HEK293T (cell line): Measurements from ENCODE around the gene EME2.

Experiments used
- CTCF ChIA-PET: fragments of 350-600 bp; formaldehyde crosslinking; extraction: SDS; loops from one replicate; lab custom pipeline; 2021; ENCODE audit warnings: antibody characterized with exemption, inconsistent platforms; lab: Yijun Ruan, JAX
- POLR2A ChIA-PET: fragments of 350-600 bp; formaldehyde crosslinking; extraction: SDS; loops from one replicate; lab custom pipeline; 2020; ENCODE audit warnings: antibody characterized with exemption, inconsistent platforms; lab: Yijun Ruan, JAX
- DNase-seq: peaks from one replicate; pipeline ENCODE4 v3.0.0; 2012; ENCODE audit warnings: mixed read lengths; ENCODE audit errors: extremely low spot score
- ARNT ChIP-seq: fragments of 450-650 bp; IDR thresholded peaks from 2 replicates; pipeline ENCODE4 v1.6.1; 2017; ENCODE audit warnings: mild to moderate bottlenecking
- BHLHE40 ChIP-seq: fragments of 450-650 bp; IDR thresholded peaks from 2 replicates; pipeline ENCODE4 v1.6.1; 2016; ENCODE audit warnings: mild to moderate bottlenecking, moderate library complexity, borderline replicate concordance
- CTBP1 ChIP-seq: fragments of 450-650 bp; IDR thresholded peaks from 2 replicates; pipeline ENCODE4 v1.6.1; 2016; ENCODE audit warnings: borderline replicate concordance
- ELF4 ChIP-seq: fragments of 450-650 bp; IDR thresholded peaks from 2 replicates; pipeline ENCODE4 v1.6.1; 2017; ENCODE audit warnings: antibody characterized with exemption
- FOXA1 ChIP-seq: fragments of 450-650 bp; IDR thresholded peaks from 2 replicates; pipeline ENCODE4 v1.6.1; 2016; ENCODE audit warnings: mild to moderate bottlenecking
- FOXK2 ChIP-seq: fragments of 450-650 bp; IDR thresholded peaks from 2 replicates; pipeline ENCODE4 v1.6.1; 2016; ENCODE audit warnings: mild to moderate bottlenecking
- FOXM1 ChIP-seq: fragments of 450-650 bp; IDR thresholded peaks from 2 replicates; pipeline ENCODE4 v1.6.1; 2017; ENCODE audit warnings: mild to moderate bottlenecking, borderline replicate concordance
- HDGF ChIP-seq: fragments of 450-650 bp; IDR thresholded peaks from 2 replicates; pipeline ENCODE4 v1.6.1; 2017; ENCODE audit warnings: antibody characterized with exemption, borderline replicate concordance
- L3MBTL2 ChIP-seq: fragments of 450-650 bp; conservative IDR thresholded peaks from 2 replicates; pipeline ENCODE4 v1.6.1; 2016; ENCODE audit warnings: mild to moderate bottlenecking
- LEF1 ChIP-seq: fragments of 450-650 bp; IDR thresholded peaks from 2 replicates; pipeline ENCODE4 v1.6.1; 2017; ENCODE audit warnings: mild to moderate bottlenecking, borderline replicate concordance
- NFRKB ChIP-seq: fragments of 450-650 bp; IDR thresholded peaks from 2 replicates; pipeline ENCODE4 v1.6.1; 2016; ENCODE audit warnings: mild to moderate bottlenecking, moderate library complexity
- SP1 ChIP-seq: fragments of 450-650 bp; IDR thresholded peaks from 2 replicates; pipeline ENCODE4 v1.6.1; 2017
- SUZ12 ChIP-seq: fragments of 450-650 bp; IDR thresholded peaks from 2 replicates; pipeline ENCODE4 v1.6.1; 2016; ENCODE audit warnings: mild to moderate bottlenecking
- TARDBP ChIP-seq: fragments of 450-650 bp; IDR thresholded peaks from 2 replicates; pipeline ENCODE4 v1.6.1; 2016
- ZNF384 ChIP-seq: fragments of 450-650 bp; IDR thresholded peaks from 2 replicates; pipeline ENCODE4 v1.6.1; 2016
- TF ChIP-seq, protein P1 (sequence below): fragments of 450-650 bp; IDR thresholded peaks from 2 replicates; pipeline ENCODE4 v1.6.1; 2016

EME2 gene

DNA sequence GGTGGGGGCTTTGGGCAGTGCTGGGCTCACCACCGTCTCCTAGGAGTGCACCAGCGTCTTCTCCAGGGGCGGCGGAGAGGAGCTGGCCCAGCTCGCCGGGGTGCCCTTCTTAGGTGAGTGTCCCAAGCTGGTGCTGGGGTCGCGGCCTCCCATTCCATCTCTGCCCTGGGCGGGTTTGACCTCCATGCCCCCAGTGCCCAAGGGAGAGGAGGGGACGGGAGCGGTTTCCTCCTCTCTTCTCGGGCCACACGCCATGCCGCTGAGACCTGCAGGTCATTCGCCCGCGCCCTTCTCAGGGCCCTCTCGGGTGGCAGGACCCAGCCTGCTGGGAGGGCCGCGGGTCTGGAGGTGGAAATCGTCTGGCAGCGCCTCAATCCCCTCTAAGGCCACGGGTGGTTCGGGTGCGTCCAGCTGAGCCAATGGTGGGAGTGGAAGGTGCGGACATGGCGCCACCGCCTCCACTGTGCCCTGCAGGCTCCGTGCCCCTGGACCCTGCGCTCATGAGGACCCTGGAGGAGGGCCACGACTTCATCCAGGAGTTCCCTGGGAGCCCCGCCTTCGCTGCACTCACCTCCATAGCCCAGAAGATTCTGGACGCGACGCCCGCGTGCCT is 15.6 kb downstream of the EME2 start:
- ChIA-PET CTCF (no interaction called here), POLR2A (interaction anchor here (1.0 kb wide), 1 partner anchor 15 kb away, joined by 3 read pairs; the partner anchor contains the start of genes EME2 and MRPS34)
- DNase-seq, result no peak
- TF ChIP-seq NFRKB, result no peak
- TF ChIP-seq ARNT, result no peak
- TF ChIP-seq, protein P1, sequence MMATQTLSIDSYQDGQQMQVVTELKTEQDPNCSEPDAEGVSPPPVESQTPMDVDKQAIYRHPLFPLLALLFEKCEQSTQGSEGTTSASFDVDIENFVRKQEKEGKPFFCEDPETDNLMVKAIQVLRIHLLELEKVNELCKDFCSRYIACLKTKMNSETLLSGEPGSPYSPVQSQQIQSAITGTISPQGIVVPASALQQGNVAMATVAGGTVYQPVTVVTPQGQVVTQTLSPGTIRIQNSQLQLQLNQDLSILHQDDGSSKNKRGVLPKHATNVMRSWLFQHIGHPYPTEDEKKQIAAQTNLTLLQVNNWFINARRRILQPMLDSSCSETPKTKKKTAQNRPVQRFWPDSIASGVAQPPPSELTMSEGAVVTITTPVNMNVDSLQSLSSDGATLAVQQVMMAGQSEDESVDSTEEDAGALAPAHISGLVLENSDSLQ, result no peak
- TF ChIP-seq LEF1, result no peak
- TF ChIP-seq HDGF, result no peak
- TF ChIP-seq SUZ12, result no peak
- no peak for TF ChIP-seq ZNF384
- no peak for TF ChIP-seq FOXM1
- no peak for TF ChIP-seq CTBP1
- TF ChIP-seq FOXA1, result no peak
- TF ChIP-seq BHLHE40, result no peak
- no peak for TF ChIP-seq L3MBTL2

- TF ChIP-seq SP1 (no peak), L3MBTL2 (no peak), TARDBP (no peak), FOXM1 (no peak), ARNT (no peak), ZNF384 (no peak), CTBP1 (no peak), BHLHE40 (no peak), FOXA1 (no peak), ELF4 (no peak), SUZ12 (no peak), HDGF (no peak), FOXK2 (no peak), LEF1 (no peak), NFRKB (no peak)
- TF ChIP-seq, protein P1, result no peak
- ChIA-PET CTCF (no interaction called here), POLR2A (interaction anchor here (1.0 kb wide), 1 partner anchor 16 kb away, joined by 3 read pairs; the partner anchor contains the start of genes EME2 and MRPS34)
- DNase-seq, result no peak
Measured at GRCh38 chr16:1788708-1789100, 16.1 kb downstream of the EME2 start.

DNA sequence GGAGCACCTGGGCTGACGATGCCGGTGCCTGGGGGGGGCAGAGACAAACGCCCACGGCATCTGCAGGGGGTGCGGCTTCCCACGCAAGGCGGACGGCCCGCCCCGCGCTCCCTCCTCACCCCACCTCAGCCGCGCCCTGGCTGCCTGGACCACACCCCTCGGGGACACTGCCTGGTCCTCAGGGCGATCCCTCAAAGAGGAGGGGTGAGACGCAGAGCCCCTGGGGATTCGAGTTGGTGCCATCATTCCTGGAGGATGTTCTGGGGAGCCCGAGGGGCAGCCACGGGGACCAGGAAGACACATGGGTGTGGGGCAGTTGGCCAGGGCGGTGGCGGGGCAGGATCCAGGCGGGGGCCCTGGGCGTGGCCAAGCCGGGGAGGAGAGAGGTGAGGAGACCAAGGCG is 17.0 kb downstream of the EME2 start:
- POLR2A ChIA-PET, result no interaction called here
- CTCF ChIA-PET, result no interaction called here
- TF ChIP-seq, protein P1, result no peak
- no peak for TF ChIP-seq L3MBTL2
- TF ChIP-seq ELF4, result no peak
- TF ChIP-seq BHLHE40, result no peak
- TF ChIP-seq NFRKB, result no peak
- no peak for DNase-seq

GRCh38 chr16:1790261-1790610 is 17.6 kb downstream of the EME2 start:
- no peak for DNase-seq
- CTCF ChIA-PET, result no interaction called here
- POLR2A ChIA-PET, result no interaction called here
- TF ChIP-seq FOXM1 (no peak), FOXA1 (no peak)

- no peak for DNase-seq
- CTCF ChIA-PET, result no interaction called here
- no peak for TF ChIP-seq ARNT
- no peak for TF ChIP-seq HDGF
- POLR2A ChIA-PET, result interaction anchor here (0.9 to 2.9 kb wide), 2 partner anchors 8 to 153 kb away, joined by 3 to 25 read pairs; partner anchors contain the start of genes MSRB1, NUBP2 and SPSB3
Measured at GRCh38 chr16:1790611-1791255, 18.1 kb downstream of the EME2 start.

DNA sequence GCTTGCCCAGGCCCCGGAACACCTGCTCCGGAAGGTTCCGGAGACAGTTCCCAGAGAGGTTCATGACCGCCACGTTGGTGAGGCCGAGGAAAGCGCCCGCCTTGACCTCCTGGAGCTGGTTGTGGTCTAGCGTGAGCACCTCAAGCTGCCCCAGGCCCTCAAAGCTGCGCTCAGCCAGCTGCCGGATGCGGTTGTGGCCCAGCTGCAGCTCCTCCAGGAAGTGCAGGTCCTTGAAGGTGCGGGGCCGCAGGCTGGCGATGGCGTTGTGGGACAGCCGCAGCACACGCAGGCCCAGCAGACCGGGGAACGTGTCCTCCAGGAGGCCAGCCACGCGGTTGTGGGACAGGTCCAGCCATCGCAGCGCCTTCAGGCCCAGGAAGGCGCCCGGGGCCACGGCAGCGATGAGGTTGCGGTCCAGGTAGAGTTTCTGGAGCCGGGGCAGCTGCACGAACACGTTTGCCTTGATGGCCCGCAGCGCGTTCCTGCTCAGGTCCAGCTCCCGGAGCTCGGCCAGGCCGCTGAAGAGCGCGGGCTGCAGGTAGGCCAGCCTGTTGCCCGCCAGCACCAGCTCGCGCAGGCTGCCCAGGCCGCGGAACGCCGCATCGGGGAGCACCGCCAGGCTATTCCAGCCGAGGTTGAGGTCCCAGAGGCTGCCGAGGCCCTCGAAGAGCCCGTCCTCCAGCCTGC is 18.8 kb downstream of the EME2 start:
- no peak for TF ChIP-seq TARDBP
- no peak for TF ChIP-seq NFRKB
- no peak for TF ChIP-seq HDGF
- no peak for TF ChIP-seq LEF1
- no peak for TF ChIP-seq SP1
- ChIA-PET CTCF (no interaction called here), POLR2A (interaction anchor here (0.9 to 2.9 kb wide), 2 partner anchors 9 to 152 kb away, joined by 3 to 25 read pairs; partner anchors contain the start of genes MSRB1, NUBP2 and SPSB3)
- no peak for DNase-seq
